ENCODE results near the gene EXO1.
A peak's percentile ranks its signal among the peaks of the same experiment; 100 is the strongest.

Gene EXO1

GRCh38 chr1:241918879-241919278 lies 70.9 kb downstream of the EXO1 start:
- no peak overlapping the region for H3K4me3 ChIP-seq (ENCODE audit: low read depth, low read length)
- no peaks in the 10 kb centered on the region for H3K9me3 ChIP-seq (ENCODE audit: control insufficient read depth, insufficient read depth, low read depth, low read length)
- ChIA-PET POLR2A (no interaction called here), CTCF (interaction anchor here (1.0 kb wide), 2 partner anchors 23 to 211 kb away, joined by 3 to 4 read pairs; no protein-coding TSS in a partner anchor)
- no peaks in the 10 kb centered on the region for H3K4me1 ChIP-seq (ENCODE audit: control insufficient read depth, insufficient read depth, low read length)
- H3K36me3 ChIP-seq (ENCODE audit: control insufficient read depth in 2 of 2, insufficient read depth in 1 of 2, low read length in 2 of 2) = no peaks in the 10 kb centered on the region; a peak in 1 of 3 replicates
- TF ChIP-seq ZEB2 (tag by site-specific recombination; IDR thresholded peaks at IDR 0.05) = no peak
- peak; percentile 69 for TF ChIP-seq ZIC2 (tag by site-specific recombination; IDR thresholded peaks at IDR 0.05)
- TF ChIP-seq ZNF777 (tag by site-specific recombination; IDR thresholded peaks at IDR 0.05; ENCODE audit: borderline replicate concordance) = no peak
- H3K27ac ChIP-seq (ENCODE audit: extremely low read depth, low read depth, low read length) = no peak overlapping the region

GRCh38 chr1:241924080-241924808 lies 76.2 kb downstream of the EXO1 start:
- no peak overlapping the region for H3K27ac ChIP-seq (ENCODE audit: extremely low read depth, low read depth, low read length)
- peak; percentile 58 for TF ChIP-seq ZNF513 (tag by site-specific recombination; IDR thresholded peaks at IDR 0.05)
- TF ChIP-seq ZSCAN30 (tag by site-specific recombination; IDR thresholded peaks at IDR 0.05) = no peak
- ChIA-PET CTCF (no interaction called here), POLR2A (interaction anchor here (0.7 kb wide), 1 partner anchor 198 kb away, joined by 3 read pairs; no protein-coding TSS in a partner anchor)
- H3K4me3 ChIP-seq (ENCODE audit: low read depth, low read length) = no peak overlapping the region
- no peaks in the 10 kb centered on the region for H3K9me3 ChIP-seq (ENCODE audit: control insufficient read depth, insufficient read depth, low read depth, low read length)
- no peaks in the 10 kb centered on the region; a peak in 1 of 3 replicates for H3K36me3 ChIP-seq (ENCODE audit: control insufficient read depth in 2 of 2, insufficient read depth in 1 of 2, low read length in 2 of 2)
- no peaks in the 10 kb centered on the region for H3K4me1 ChIP-seq (ENCODE audit: control insufficient read depth, insufficient read depth, low read length)

- no peaks in the 10 kb centered on the region for H3K4me1 ChIP-seq (ENCODE audit: control insufficient read depth, insufficient read depth, low read length)
- H3K9me3 ChIP-seq (ENCODE audit: control insufficient read depth, insufficient read depth, low read depth, low read length) = no peaks in the 10 kb centered on the region
- H3K27ac ChIP-seq (ENCODE audit: extremely low read depth, low read depth, low read length) = no peak overlapping the region
- no peaks in the 10 kb centered on the region for H3K36me3 ChIP-seq (ENCODE audit: control insufficient read depth in 2 of 2, insufficient read depth in 1 of 2, low read length in 2 of 2)
- ChIA-PET POLR2A (no interaction called here), CTCF (interaction anchor here (0.6 kb wide), 2 partner anchors 30 to 1936 kb away, joined by 3 read pairs; no protein-coding TSS in a partner anchor)
- no peak overlapping the region for H3K4me3 ChIP-seq (ENCODE audit: low read depth, low read length)
- TF ChIP-seq ZNF280D (tag by site-specific recombination; IDR thresholded peaks at IDR 0.05) (no peak), ZNF791 (tag by site-specific recombination; IDR thresholded peaks at IDR 0.05) (no peak), KLF17 (tag by site-specific recombination; IDR thresholded peaks at IDR 0.05) (no peak), MEIS1 (CRISPR knock-in tag; IDR thresholded peaks at IDR 0.05; ENCODE audit: borderline replicate concordance) (no peak), ZFP37 (tag by site-specific recombination; IDR thresholded peaks at IDR 0.05) (no peak), ZNF169 (tag by site-specific recombination; IDR thresholded peaks at IDR 0.05) (no peak), KLF8 (tag by site-specific recombination; IDR thresholded peaks at IDR 0.05) (no peak), ZNF239 (tag by site-specific recombination; IDR thresholded peaks at IDR 0.05) (no peak), FEZF1 (tag by site-specific recombination; IDR thresholded peaks at IDR 0.05) (no peak), ZNF585B (tag by site-specific recombination; IDR thresholded peaks at IDR 0.05) (no peak), ZBTB6 (tag by site-specific recombination; IDR thresholded peaks at IDR 0.05) (no peak), ZNF138 (tag by site-specific recombination; IDR thresholded peaks at IDR 0.05; ENCODE audit: borderline replicate concordance) (no peak), PATZ1 (tag by site-specific recombination; IDR thresholded peaks at IDR 0.05) (no peak), ZNF112 (tag by site-specific recombination; IDR thresholded peaks at IDR 0.05) (no peak), ZNF10 (tag by site-specific recombination; IDR thresholded peaks at IDR 0.05) (no peak), ZNF24 (tag by site-specific recombination; IDR thresholded peaks at IDR 0.05) (no peak), ZFHX2 (tag by site-specific recombination; conservative IDR thresholded peaks at IDR 0.05) (no peak), ZNF302 (tag by site-specific recombination; IDR thresholded peaks at IDR 0.05; ENCODE audit: low read depth) (no peak)
Measured at GRCh38 chr1:241926141-241926540, 78.1 kb downstream of the EXO1 start.

Measured in HEK293 (cell line).